Neuronal stem cell (in vitro differentiated cells): ENCODE data around the gene MARCHF7.

Source experiments
- DNase-seq: peaks from one replicate; pipeline ENCODE4 v3.0.0-alpha.2; 2013; ENCODE audit warnings: low spot score
- H2AFZ ChIP-seq: one replicate; pipeline ENCODE4 v1.6.1; 2013; ENCODE audit warnings: mild to moderate bottlenecking, low read length, inconsistent platforms
- H2AK5ac ChIP-seq: 2 replicates; pipeline ENCODE4 v1.6.1; 2013; ENCODE audit warnings: low read depth, mild to moderate bottlenecking, inconsistent platforms, low read length, moderate library complexity, mixed read lengths
- H2BK120ac ChIP-seq: 2 replicates; pipeline ENCODE4 v1.6.1; 2013; ENCODE audit warnings: low read depth, mild to moderate bottlenecking, inconsistent platforms, low read length, moderate library complexity, mixed read lengths
- H2BK12ac ChIP-seq: one replicate; pipeline ENCODE4 v1.6.1; 2013; ENCODE audit warnings: low read length, inconsistent platforms
- H2BK15ac ChIP-seq: 2 replicates; pipeline ENCODE4 v1.6.1; 2013; ENCODE audit warnings: mild to moderate bottlenecking, low read length, inconsistent platforms, mixed read lengths
- H2BK5ac ChIP-seq: one replicate; pipeline ENCODE4 v1.6.1; 2013; ENCODE audit warnings: inconsistent platforms, mild to moderate bottlenecking, low read length, moderate library complexity
- H3K14ac ChIP-seq: one replicate; pipeline ENCODE4 v1.6.1; 2013; ENCODE audit warnings: low read length, inconsistent platforms
- H3K18ac ChIP-seq: 2 replicates; pipeline ENCODE4 v1.6.1; 2013; ENCODE audit warnings: low read length, inconsistent platforms
- H3K23ac ChIP-seq: 2 replicates; pipeline ENCODE4 v1.6.1; 2013; ENCODE audit warnings: low read depth, mild to moderate bottlenecking, mixed read lengths, low read length, inconsistent platforms; ENCODE audit not compliant: poor library complexity
- H3K27ac ChIP-seq: replicated peaks from 3 replicates; pipeline ENCODE4 v1.5.1; 2013; ENCODE audit warnings: low read length, inconsistent platforms
- H3K27me3 ChIP-seq, 3 experiments: 2 replicates each; pipeline ENCODE4 v1.6.1; 2013; ENCODE audit warnings: low read length in 3 of 3, mild to moderate bottlenecking in 2 of 3, inconsistent platforms in 1 of 3, low read depth in 1 of 3, mixed read lengths in 1 of 3, moderate library complexity in 1 of 3; ENCODE audit not compliant: control insufficient read depth in 3 of 3, insufficient read depth in 3 of 3
- H3K36me3 ChIP-seq, 2 donors: replicated peaks in 1 of 2; 2 replicates each; pipeline ENCODE4 v1.6.1; 2013; ENCODE audit warnings: low read length in 2 of 2; ENCODE audit not compliant: control insufficient read depth in 2 of 2, insufficient read depth in 2 of 2
- H3K4ac ChIP-seq: 2 replicates; pipeline ENCODE4 v1.6.1; 2013; ENCODE audit warnings: inconsistent platforms, mild to moderate bottlenecking, low read length, moderate library complexity
- H3K4me1 ChIP-seq, 2 donors: 1 replicate in 1 of 2; 2 replicates in 1 of 2; pipeline ENCODE4 v1.6.1; 2013; ENCODE audit warnings: low read length in 2 of 2, low read depth in 1 of 2; ENCODE audit not compliant: control insufficient read depth in 2 of 2, insufficient read depth in 1 of 2
- H3K4me2 ChIP-seq: one replicate; pipeline ENCODE4 v1.6.1; 2013; ENCODE audit warnings: mild to moderate bottlenecking, low read length, inconsistent platforms; ENCODE audit not compliant: insufficient read depth, poor library complexity, severe bottlenecking
- H3K4me3 ChIP-seq, 2 donors: 2 replicates each; pipeline ENCODE4 v1.5.1; 2013; ENCODE audit warnings: low read length in 2 of 2, mild to moderate bottlenecking in 2 of 2, inconsistent platforms in 1 of 2, moderate library complexity in 1 of 2
- H3K79me1 ChIP-seq: one replicate; pipeline ENCODE4 v1.6.1; 2013; ENCODE audit warnings: low read depth, mild to moderate bottlenecking, inconsistent platforms, low read length, moderate library complexity
- H3K9ac ChIP-seq: one replicate; pipeline ENCODE4 v1.6.1; 2013; ENCODE audit warnings: mild to moderate bottlenecking, low read depth, low read length, inconsistent platforms; ENCODE audit not compliant: poor library complexity
- H3K9me3 ChIP-seq, 2 donors: replicated peaks in 1 of 2; 2 replicates each; pipeline versions ENCODE3 to v1.6.1; 2013; ENCODE audit warnings: low read length in 2 of 2, mild to moderate bottlenecking in 2 of 2, inconsistent platforms in 1 of 2, low read depth in 1 of 2, mixed read lengths in 1 of 2, moderate library complexity in 1 of 2; ENCODE audit not compliant: control insufficient read depth in 2 of 2, insufficient read depth in 1 of 2
- H4K8ac ChIP-seq: one replicate; pipeline ENCODE4 v1.6.1; 2013; ENCODE audit warnings: low read depth, mild to moderate bottlenecking, inconsistent platforms, low read length, moderate library complexity
- H4K91ac ChIP-seq: one replicate; pipeline ENCODE4 v1.6.1; 2013; ENCODE audit warnings: low read length, low read depth, mild to moderate bottlenecking, inconsistent platforms; ENCODE audit not compliant: poor library complexity
- WGBS, 2 donors: extraction: QIAGEN DNeasy Blood & Tissue Kit; methylation state at CpG; one replicate each; pipeline ENCODE4 v1.1.7; 2013; ENCODE audit warnings: missing lambda C conversion rate in 2 of 2, mixed read lengths in 1 of 2; ENCODE audit not compliant: insufficient read length in 2 of 2, insufficient replicate concordance in 1 of 2; ENCODE audit errors: extremely low coverage in 2 of 2; 5-methylcytosine and 5-hydroxymethylcytosine counted together

Gene MARCHF7

GRCh38 chr2:159759577-159759976 lies 47.3 kb downstream of the MARCHF7 start:
- Histone ChIP-seq H2BK120ac (no peak overlapping the region), H2BK15ac (no peak overlapping the region), H3K4me3 (no peak overlapping the region), H3K4me2 (no peak overlapping the region), H3K27me3 (no peaks in the 10 kb centered on the region), H3K18ac (no peak overlapping the region), H2AK5ac (no peak overlapping the region), H3K36me3 (peaks cover 11 to 99% of the 10 kb centered on the region in 2 donors), H2AFZ (no peak overlapping the region), H3K79me1 (no peaks in the 10 kb centered on the region), H3K27ac (no peak overlapping the region), H4K91ac (no peak overlapping the region), H2BK12ac (no peak overlapping the region), H3K9ac (no peak overlapping the region), H3K14ac (no peak overlapping the region), H4K8ac (no peak overlapping the region), H3K9me3 (no peaks in the 10 kb centered on the region), H2BK5ac (no peak overlapping the region), H3K4me1 (no peaks in the 10 kb centered on the region), H3K23ac (no peak overlapping the region), H3K4ac (no peak overlapping the region)
- no CpG with 5 or more reads among the region's 3 CpGs for WGBS, 2 donors
- DNase-seq = no peak

- Histone ChIP-seq H3K4me1 (no peaks in the 10 kb centered on the region), H3K9me3 (no peaks in the 10 kb centered on the region), H4K91ac (no peak overlapping the region), H3K27ac (no peak overlapping the region), H3K9ac (no peak overlapping the region), H2BK5ac (no peak overlapping the region), H2BK120ac (no peak overlapping the region), H2BK12ac (no peak overlapping the region), H3K36me3 (peaks cover 13 to 99% of the 10 kb centered on the region in 2 donors), H3K23ac (no peak overlapping the region), H3K4me3 (no peak overlapping the region), H3K18ac (no peak overlapping the region), H3K14ac (no peak overlapping the region), H2BK15ac (no peak overlapping the region), H3K4ac (no peak overlapping the region), H4K8ac (no peak overlapping the region), H2AK5ac (no peak overlapping the region), H3K4me2 (no peak overlapping the region), H3K27me3 (no peaks in the 10 kb centered on the region), H2AFZ (no peak overlapping the region), H3K79me1 (no peaks in the 10 kb centered on the region)
- no peak for DNase-seq
Observed at GRCh38 chr2:159760326-159760725, 48.0 kb downstream of the MARCHF7 start.

GRCh38 chr2:159762075-159762474 lies 49.8 kb downstream of the MARCHF7 start:
- Histone ChIP-seq H3K27ac (no peak overlapping the region), H2AFZ (no peak overlapping the region), H3K79me1 (no peaks in the 10 kb centered on the region), H3K4me1 (no peaks in the 10 kb centered on the region), H3K4me3 (no peak overlapping the region), H3K4ac (no peak overlapping the region), H2BK12ac (no peak overlapping the region), H3K14ac (no peak overlapping the region), H3K36me3 (peaks cover 12 to 100% of the 10 kb centered on the region in 2 donors), H2AK5ac (no peak overlapping the region), H3K9ac (no peak overlapping the region), H4K91ac (no peak overlapping the region), H3K23ac (no peak overlapping the region), H2BK120ac (no peak overlapping the region), H2BK15ac (no peak overlapping the region), H3K9me3 (no peaks in the 10 kb centered on the region), H4K8ac (no peak overlapping the region), H2BK5ac (no peak overlapping the region), H3K27me3 (no peaks in the 10 kb centered on the region), H3K4me2 (no peak overlapping the region), H3K18ac (no peak overlapping the region)
- no CpG with 5 or more reads among the region's 1 CpG for WGBS, 2 donors
- no peak for DNase-seq
